Measurements from ENCODE around the gene ARSG. TPM values are rescaled to one million over a fixed set of nuclear protein-coding genes. Genes with fewer than 3 reads are reported as not detected.

Gene ARSG
- polyA plus RNA-seq, 1 of the 3 experiments (the other 2 are of a cell fraction), result 0.41 TPM

DNA sequence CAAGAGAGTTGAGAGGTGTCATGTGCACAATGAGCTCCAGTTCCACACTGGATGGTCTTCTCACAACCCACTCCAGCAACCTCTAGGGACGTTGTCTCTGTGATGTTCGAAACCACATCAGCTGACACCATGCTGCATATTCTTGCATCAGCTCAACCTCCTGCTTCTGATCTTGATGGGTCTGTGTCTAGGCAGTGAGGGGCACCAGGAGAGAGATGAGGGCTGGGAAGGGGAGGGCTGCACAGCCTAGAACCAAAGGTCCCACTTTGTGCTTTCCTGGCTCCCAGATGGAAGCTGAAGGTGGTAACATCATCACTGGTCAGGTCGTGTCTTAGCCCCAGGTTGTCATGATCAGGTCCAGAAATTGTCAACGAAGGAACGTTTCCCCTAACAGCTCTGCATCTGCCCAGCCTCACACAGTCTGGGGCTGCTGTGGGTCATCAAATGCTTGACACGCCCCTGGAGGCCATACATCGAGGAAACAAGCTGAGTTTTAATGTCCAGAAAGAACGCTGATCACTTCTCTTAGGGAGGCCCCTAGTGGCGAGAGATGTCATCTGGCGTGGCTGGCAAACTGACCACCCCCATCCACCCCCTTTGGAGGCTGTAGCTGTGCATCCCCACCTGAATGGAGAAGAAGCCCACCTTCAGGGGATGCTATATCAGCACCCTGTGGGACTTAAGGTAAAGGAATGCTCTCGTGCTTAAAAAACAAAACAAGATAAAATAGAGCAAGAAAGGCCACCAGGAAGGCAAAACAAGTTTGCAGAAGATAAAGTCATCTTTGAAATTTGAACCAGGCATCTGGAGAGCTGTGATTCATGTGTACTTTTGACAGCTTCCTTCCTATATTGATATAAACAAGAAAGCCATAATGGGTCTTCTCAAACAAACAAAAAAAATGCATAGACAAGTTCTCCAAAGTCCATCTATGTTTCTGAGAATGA, 107.7 kb downstream of the ARSG start (continued):
- TF ChIP-seq RFX5 (IDR thresholded peaks at IDR 0.05; ENCODE audit: low read length) (no peak), NFIC (IDR thresholded peaks at IDR 0.05; ENCODE audit: borderline replicate concordance) (no peak), SIN3A (IDR thresholded peaks at IDR 0.05; ENCODE audit: borderline replicate concordance, low read depth, low read length) (no peak), GATA2 (CRISPR knock-in tag; IDR thresholded peaks at IDR 0.05) (no peak), FOSL2 (IDR thresholded peaks at IDR 0.05; ENCODE audit: borderline replicate concordance, low read depth) (no peak), NRF1 (IDR thresholded peaks at IDR 0.05; ENCODE audit: low read depth, low read length) (no peak), ELF1 (IDR thresholded peaks at IDR 0.05) (no peak), RAD21 (IDR thresholded peaks at IDR 0.05; ENCODE audit: low read length) (peak; percentile 79), EP300 (IDR thresholded peaks at IDR 0.05; ENCODE audit: borderline replicate concordance in 1 of 2, low read depth in 1 of 2, low read length in 1 of 2) (no peak), RXRA (IDR thresholded peaks at IDR 0.05; ENCODE audit: borderline replicate concordance, low read depth) (no peak), TCF12 (IDR thresholded peaks at IDR 0.05) (peak; percentile 24; the same call in 1 of the 2 replicates), SMC3 (IDR thresholded peaks at IDR 0.05; ENCODE audit: low read depth, low read length) (peak; percentile 83), CHD2 (IDR thresholded peaks at IDR 0.05; ENCODE audit: low read length, partially characterized antibody) (no peak), EZH2phosphoT487 (IDR thresholded peaks at IDR 0.05; ENCODE audit: borderline replicate concordance, low read depth) (no peak), FOXJ3 (CRISPR knock-in tag; IDR thresholded peaks at IDR 0.05) (no peak), POLR2AphosphoS5 (IDR thresholded peaks at IDR 0.05; ENCODE audit: low read depth, low read length) (no peak), FOXM1 (IDR thresholded peaks at IDR 0.05; ENCODE audit: low read depth) (no peak)
- TF ChIP-seq, protein P1, sequence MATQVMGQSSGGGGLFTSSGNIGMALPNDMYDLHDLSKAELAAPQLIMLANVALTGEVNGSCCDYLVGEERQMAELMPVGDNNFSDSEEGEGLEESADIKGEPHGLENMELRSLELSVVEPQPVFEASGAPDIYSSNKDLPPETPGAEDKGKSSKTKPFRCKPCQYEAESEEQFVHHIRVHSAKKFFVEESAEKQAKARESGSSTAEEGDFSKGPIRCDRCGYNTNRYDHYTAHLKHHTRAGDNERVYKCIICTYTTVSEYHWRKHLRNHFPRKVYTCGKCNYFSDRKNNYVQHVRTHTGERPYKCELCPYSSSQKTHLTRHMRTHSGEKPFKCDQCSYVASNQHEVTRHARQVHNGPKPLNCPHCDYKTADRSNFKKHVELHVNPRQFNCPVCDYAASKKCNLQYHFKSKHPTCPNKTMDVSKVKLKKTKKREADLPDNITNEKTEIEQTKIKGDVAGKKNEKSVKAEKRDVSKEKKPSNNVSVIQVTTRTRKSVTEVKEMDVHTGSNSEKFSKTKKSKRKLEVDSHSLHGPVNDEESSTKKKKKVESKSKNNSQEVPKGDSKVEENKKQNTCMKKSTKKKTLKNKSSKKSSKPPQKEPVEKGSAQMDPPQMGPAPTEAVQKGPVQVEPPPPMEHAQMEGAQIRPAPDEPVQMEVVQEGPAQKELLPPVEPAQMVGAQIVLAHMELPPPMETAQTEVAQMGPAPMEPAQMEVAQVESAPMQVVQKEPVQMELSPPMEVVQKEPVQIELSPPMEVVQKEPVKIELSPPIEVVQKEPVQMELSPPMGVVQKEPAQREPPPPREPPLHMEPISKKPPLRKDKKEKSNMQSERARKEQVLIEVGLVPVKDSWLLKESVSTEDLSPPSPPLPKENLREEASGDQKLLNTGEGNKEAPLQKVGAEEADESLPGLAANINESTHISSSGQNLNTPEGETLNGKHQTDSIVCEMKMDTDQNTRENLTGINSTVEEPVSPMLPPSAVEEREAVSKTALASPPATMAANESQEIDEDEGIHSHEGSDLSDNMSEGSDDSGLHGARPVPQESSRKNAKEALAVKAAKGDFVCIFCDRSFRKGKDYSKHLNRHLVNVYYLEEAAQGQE (IDR thresholded peaks at IDR 0.05; ENCODE audit: low read depth, low read length), result no peak
- TF ChIP-seq, protein P2, sequence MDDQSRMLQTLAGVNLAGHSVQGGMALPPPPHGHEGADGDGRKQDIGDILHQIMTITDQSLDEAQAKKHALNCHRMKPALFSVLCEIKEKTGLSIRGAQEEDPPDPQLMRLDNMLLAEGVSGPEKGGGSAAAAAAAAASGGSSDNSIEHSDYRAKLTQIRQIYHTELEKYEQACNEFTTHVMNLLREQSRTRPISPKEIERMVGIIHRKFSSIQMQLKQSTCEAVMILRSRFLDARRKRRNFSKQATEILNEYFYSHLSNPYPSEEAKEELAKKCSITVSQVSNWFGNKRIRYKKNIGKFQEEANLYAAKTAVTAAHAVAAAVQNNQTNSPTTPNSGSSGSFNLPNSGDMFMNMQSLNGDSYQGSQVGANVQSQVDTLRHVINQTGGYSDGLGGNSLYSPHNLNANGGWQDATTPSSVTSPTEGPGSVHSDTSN (IDR thresholded peaks at IDR 0.05), result no peak
- TF ChIP-seq, protein P3, sequence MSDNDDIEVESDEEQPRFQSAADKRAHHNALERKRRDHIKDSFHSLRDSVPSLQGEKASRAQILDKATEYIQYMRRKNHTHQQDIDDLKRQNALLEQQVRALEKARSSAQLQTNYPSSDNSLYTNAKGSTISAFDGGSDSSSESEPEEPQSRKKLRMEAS (IDR thresholded peaks at IDR 0.05; ENCODE audit: low read depth), result peak; percentile 56
- TF ChIP-seq, protein P4, sequence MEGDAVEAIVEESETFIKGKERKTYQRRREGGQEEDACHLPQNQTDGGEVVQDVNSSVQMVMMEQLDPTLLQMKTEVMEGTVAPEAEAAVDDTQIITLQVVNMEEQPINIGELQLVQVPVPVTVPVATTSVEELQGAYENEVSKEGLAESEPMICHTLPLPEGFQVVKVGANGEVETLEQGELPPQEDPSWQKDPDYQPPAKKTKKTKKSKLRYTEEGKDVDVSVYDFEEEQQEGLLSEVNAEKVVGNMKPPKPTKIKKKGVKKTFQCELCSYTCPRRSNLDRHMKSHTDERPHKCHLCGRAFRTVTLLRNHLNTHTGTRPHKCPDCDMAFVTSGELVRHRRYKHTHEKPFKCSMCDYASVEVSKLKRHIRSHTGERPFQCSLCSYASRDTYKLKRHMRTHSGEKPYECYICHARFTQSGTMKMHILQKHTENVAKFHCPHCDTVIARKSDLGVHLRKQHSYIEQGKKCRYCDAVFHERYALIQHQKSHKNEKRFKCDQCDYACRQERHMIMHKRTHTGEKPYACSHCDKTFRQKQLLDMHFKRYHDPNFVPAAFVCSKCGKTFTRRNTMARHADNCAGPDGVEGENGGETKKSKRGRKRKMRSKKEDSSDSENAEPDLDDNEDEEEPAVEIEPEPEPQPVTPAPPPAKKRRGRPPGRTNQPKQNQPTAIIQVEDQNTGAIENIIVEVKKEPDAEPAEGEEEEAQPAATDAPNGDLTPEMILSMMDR (IDR thresholded peaks at IDR 0.05), result peak; percentile 87

Measured in SK-N-SH (cell line).